Suppressor macrophage treated with lipopolysaccharide for 4 hours (primary cell): ENCODE data around the gene CISD2.
"Not testable (repeated sequence)": the region's sequence is repeated elsewhere in the genome, so short reads cannot be mapped to it uniquely, and the experiment has no call there.

Experiments
- DNase-seq: peaks from one replicate; pipeline ENCODE4 v3.0.0-alpha.2; 2020

CISD2 gene

DNA sequence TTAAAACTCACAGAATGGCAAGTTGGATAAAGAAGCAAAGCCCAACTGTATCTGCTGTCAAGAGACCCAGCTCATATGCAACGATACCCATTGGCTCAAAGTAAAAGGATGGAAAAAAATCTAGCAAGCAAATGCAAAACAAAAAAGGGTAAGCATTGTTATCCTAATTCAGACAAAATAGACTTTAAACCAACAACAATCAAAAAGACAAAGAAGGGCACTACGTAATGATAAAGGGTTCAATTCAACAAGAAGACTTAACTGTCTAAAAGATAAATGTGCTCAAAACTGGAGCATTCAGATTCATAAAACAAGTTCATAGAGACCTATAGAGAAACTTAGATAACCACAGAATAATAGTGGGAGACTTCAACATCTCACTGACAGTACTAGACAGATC is 69.3 kb downstream of the CISD2 start:
- DNase-seq = not testable (repeated sequence)
